Kidney epithelial cell (primary cell): ENCODE measurements around the gene KRTAP16-1. TPM values are rescaled to one million over a fixed set of nuclear protein-coding genes. Genes with fewer than 3 reads are reported as not detected.

ENCODE experiments used
- DNase-seq: peaks from one replicate; pipeline ENCODE4 v3.0.0-alpha.2; 2010; ENCODE audit warnings: low read depth
- H3K27me3 ChIP-seq: 2 replicates; pipeline ENCODE4 v1.6.0; 2011; ENCODE audit warnings: low read length; ENCODE audit not compliant: control insufficient read depth, insufficient read depth
- H3K36me3 ChIP-seq: 2 replicates; pipeline ENCODE4 v1.5.1; 2011; ENCODE audit warnings: low read length; ENCODE audit not compliant: control insufficient read depth, insufficient read depth
- H3K4me3 ChIP-seq: 2 replicates; pipeline ENCODE4 v1.5.1; 2011; ENCODE audit warnings: low read depth, mild to moderate bottlenecking, control low read depth, low read length
- CTCF ChIP-seq: IDR thresholded peaks from 2 replicates; pipeline ENCODE4 v1.5.1; 2011; ENCODE audit warnings: mild to moderate bottlenecking, moderate library complexity, low read length, control low read depth, inconsistent platforms; ENCODE audit not compliant: insufficient read depth, poor library complexity, severe bottlenecking
- total RNA-seq: library from RNA; depleted of rRNA; stranded (reverse); fragments of >200 nt; gene quantifications from 2 replicates; pipeline ENCODE4 v1.2.3, GENCODE V29; 2015

KRTAP16-1 gene
- total RNA-seq, 1 donor from 2014 or later, result not detected

DNA sequence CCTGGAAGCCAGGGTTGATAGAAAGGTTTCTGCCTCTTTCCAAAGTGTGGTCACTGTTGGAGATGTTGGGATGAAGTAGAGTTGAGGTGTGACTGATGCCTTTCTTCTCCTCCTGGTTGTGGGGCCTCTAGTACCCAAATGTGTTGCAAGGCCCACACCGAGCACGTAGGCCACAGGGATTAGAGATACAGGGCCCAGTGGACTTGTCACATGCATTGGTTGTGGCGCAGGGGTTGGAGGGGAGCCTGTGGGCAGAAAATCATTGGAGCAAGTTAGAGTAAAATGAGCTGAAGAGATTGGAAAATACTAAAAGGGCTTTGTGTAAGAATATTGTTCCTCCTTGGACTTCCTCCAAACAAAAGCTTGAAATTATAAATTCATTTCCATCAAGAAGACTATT, 36.9 kb upstream of the KRTAP16-1 start:
- Histone ChIP-seq H3K4me3 (no peak overlapping the region), H3K27me3 (no peaks in the 10 kb centered on the region), H3K36me3 (no peaks in the 10 kb centered on the region)
- no peak for TF ChIP-seq CTCF
- DNase-seq, result no peak

DNA sequence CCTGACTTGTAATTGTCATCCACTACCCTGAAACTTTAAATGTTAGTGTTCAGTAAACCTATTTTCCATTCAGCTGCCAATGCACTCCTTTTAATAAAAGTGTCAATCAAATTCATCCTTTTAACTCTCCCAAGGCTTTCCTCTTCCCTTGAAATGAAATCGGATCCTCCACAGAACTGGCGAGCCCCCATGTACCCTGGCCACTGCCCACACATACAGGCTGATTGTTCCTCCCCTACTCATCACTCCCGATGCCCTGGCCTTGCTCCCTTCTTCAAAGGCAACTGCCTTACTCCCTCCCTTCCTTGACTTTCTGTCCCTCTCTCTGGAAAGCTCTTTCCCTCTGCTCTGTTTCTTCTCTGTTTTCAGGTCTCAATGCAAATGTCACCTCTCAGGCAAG, 33.9 kb upstream of the KRTAP16-1 start:
- no peak for DNase-seq
- Histone ChIP-seq H3K36me3 (no peaks in the 10 kb centered on the region), H3K27me3 (no peaks in the 10 kb centered on the region), H3K4me3 (no peak overlapping the region)
- no peak for TF ChIP-seq CTCF

- no peaks in the 10 kb centered on the region for H3K27me3 ChIP-seq
- H3K4me3 ChIP-seq, result no peak overlapping the region
- DNase-seq, result no peak
- H3K36me3 ChIP-seq, result no peaks in the 10 kb centered on the region
- TF ChIP-seq CTCF, result no peak
These were observed 32.1 kb upstream of the KRTAP16-1 start for GRCh38 chr17:41340934-41341861.

DNA sequence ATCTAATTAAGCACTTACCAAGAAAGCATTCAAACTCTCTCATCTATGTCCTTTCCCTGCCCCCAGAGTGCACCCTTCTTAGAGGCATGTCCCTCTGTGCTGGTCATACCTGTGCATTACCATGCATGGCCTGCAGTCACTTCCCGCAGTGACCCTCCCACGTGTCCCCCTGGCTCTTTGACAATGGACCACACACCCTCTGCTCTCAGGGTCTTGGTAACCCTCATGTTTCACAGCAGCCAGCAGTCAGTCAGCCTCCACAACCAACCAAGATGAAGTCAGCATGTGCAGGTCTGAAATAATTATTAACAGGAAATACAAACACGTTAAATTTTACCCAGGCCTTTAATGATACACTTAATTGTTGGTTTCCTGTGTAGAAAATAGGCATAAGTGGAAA, 31.4 kb upstream of the KRTAP16-1 start:
- Histone ChIP-seq H3K36me3 (no peaks in the 10 kb centered on the region), H3K4me3 (no peak overlapping the region), H3K27me3 (no peaks in the 10 kb centered on the region)
- DNase-seq, result peak; percentile 59
- no peak for TF ChIP-seq CTCF

DNA sequence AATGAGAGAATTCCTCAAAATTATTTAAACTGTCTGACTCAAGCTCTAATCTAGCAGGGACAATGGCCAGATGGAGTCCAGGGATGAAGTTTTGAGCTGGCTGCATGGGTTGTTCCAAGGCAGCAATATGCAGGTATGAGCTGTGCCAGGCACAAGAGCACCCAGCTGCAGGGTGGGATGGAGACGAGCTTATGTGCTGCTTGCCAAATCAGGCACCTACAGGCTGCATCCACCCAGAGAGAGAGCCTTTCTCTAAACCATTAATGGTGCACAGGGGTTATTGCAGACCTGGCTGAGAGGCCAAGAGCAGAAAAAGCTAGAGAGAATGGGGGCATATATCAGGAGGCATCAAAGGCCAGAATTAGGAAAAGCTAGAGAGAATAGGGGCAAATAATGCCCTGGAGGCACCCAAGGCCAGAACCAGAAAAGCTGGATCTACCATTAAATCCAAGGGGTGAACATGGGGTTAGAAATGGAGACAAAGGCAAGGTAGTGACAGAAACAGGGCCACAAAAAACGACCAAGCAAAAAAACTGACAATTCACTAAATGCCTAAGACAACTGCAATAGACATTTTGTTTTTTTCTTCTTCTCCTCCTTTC, 30.6 kb upstream of the KRTAP16-1 start:
- no peak for TF ChIP-seq CTCF
- H3K4me3 ChIP-seq, result no peak overlapping the region
- DNase-seq, result no peak

GRCh38 chr17:41338961-41339485, 29.9 kb upstream of the KRTAP16-1 start:
- Histone ChIP-seq H3K36me3 (no peaks in the 10 kb centered on the region), H3K27me3 (no peaks in the 10 kb centered on the region), H3K4me3 (no peak overlapping the region)
- no peak for TF ChIP-seq CTCF
- DNase-seq, result no peak

More for the DNA sequence above, 30.6 kb upstream of the KRTAP16-1 start:
- Histone ChIP-seq H3K36me3 (no peaks in the 10 kb centered on the region), H3K27me3 (no peaks in the 10 kb centered on the region)
